Measurements from ENCODE around the gene ST6GALNAC6.

The ST6GALNAC6 gene, protein sequence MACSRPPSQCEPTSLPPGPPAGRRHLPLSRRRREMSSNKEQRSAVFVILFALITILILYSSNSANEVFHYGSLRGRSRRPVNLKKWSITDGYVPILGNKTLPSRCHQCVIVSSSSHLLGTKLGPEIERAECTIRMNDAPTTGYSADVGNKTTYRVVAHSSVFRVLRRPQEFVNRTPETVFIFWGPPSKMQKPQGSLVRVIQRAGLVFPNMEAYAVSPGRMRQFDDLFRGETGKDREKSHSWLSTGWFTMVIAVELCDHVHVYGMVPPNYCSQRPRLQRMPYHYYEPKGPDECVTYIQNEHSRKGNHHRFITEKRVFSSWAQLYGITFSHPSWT

DNA sequence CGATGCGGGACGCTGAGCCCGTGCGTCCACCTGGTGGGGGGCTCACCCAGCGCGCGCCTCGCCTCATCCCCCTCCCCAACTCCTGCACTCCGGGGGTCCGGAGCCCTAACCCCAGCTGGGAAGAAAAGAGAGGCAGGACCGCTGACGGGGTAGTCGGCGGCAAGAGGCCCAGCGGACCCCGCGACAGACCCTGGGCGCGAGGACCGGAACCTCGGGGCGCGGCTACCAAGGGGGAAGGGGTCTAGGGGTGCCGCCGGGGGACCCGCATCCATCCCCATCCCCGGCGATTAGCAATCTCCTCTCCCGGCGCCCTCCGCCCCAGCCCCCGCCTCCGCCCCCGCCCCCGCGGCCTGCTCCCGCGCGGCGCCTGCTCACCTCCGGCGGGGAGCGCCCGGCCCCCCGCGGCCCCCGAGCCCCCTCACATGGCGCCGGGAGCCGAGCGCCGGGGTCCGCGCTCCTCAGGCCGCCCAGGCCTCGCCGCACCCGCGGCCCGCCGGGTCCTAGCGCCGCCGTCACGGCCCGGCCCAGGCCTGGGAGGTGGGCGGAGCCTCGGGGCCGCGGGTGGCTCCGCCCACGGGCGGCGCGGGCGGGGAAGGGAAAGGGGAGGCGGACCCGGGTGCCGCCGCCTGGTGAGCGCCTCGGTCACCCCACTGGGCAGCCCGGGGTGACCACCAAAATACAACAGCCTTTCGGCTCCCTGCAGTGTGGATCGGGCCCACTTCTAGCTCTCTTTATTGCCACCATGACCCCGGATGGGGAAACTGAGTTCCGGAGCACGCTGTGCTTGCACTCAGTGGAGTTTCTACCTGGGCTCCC, at the start of gene ST6GALNAC6:
TSS of gene ST6GALNAC6 (minus strand) at position 476 of the 816 bp plus-strand sequence. CDS start 1,622 bp downstream, outside the sequence.
- DNase-seq: peak; percentile 90

DNA sequence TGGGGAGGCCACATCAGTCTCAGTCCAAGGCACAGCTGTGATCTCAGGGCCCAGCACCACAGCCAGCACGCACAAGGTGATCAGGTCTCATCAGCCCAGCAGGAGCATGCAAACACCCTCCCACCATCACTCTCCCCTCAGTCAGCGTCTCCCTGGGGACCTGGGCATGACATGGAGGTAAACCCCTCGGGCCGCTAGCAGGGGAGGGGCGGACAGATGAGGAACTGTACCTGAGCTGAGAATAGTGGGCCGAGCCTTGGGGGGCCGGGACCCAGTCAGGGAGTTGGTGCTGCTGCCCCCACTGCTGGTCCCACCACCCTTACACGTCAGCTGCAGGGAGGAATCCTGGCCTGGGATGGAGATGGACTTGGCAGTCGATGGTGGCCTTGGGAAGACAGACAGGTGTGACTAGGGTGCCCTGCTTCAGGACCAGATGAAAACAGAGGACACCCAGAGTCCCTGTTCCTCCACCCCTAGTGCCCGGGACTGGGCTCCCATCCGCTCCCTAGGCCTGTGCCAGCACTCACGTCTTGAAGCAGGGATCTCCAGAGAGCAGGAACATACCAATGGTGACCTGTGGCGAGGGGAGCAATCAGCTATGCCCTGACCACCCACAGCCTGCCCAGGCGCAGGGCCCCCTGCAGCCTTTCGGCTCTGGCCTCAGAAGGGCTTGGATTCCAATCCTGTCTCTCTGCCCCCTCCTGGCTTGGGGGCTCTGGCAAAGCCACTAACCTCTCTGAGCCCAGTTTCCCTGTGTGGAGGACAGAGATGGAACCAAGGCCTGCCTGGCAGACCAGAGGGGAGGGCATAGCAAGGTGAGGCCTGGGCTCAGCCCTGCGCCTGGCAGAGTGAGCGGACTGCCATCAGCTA, 48.7 kb upstream of the ST6GALNAC6 start:
- DNase-seq: no peak

DNA sequence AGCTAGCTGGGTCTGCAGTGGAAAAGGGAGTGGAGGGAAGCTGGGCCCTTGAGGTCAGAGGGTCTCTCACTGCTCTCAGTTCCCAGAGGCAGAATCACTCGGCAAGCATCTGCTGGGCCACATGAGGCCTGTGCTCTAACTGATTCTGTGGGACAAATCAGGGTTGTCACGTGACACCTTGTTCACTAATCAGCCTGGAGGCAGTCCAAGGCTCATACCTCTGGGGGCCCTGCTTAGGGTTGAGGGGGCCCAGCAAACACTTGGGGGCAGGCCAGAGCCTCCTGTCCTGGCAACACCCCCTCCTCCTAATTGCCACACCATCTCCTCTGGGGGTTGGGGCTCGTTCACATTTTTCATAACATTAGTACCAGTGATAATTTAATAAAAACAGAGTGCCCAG, 47.3 kb upstream of the ST6GALNAC6 start:
- no peak for DNase-seq

DNA sequence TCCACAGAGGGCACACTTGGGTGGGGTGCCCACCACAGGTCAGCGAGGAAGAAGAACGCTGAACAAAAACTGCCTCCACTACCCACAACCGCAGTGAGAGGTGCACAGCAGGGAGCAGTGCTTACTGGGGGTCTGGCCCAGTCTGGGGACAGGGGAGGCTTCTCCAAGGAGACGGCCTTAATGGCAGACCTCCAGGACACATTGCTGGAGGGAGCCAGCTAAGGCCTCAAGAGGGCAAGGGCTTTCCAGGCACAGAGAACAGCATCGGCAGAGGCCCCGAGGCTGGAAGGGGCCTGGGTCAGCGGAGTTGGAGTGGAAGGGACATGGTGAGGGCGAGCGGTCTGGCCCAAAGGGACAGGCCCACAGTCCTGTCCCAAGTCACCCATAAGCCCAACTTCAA, 46.5 kb upstream of the ST6GALNAC6 start:
- no peak for DNase-seq

DNA sequence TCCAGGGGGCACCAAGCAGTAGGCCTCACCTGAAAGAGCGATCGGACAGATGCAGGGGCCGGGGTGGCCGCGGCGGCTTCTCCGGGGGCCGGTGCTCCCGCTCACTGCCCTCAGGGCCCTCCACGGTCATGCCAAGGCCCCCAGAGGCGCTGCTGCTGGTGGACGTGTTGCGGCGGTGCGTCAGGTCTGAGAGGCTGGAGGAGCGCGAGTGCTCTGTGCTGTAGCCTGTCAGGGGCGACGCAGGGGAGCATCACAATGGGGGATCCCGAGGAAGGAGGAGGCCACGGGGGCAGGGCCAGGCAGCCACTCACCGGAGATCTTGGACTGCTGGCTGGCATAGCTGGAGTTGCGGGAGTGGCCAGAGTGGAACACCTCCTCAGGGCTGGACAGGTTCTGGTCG, 45.9 kb upstream of the ST6GALNAC6 start:
- DNase-seq: no peak

DNA sequence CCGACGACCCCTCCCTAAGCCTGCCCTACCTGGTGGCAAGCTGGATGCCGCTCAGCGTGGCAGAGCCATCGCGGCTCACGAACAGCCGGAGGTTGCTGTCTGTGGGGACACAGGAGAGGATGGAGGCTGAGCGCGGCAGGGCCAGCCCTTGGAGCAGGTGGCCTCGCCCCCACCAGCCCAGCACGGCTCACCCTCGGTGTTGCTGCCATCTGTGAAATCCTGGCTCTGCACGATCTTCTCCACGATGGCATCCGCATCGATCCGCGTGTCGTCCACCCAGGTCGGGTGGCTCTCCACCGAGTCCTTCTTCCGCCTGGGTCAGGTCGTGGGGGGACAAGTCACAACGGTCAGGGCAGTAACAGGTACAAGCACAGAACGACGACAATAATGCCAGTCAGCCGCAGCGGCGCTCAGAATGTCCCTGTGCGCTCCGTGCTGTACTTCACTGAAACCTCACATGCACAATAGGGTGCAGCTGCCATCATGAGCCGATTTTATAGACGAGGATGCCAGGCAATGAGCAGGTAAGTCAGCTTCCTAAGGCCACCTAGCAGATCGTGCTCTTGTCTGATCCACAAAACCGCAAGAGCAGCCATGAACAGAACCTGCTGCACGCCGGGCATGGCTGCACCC, 45.3 kb upstream of the ST6GALNAC6 start:
- DNase-seq: no peak

DNA sequence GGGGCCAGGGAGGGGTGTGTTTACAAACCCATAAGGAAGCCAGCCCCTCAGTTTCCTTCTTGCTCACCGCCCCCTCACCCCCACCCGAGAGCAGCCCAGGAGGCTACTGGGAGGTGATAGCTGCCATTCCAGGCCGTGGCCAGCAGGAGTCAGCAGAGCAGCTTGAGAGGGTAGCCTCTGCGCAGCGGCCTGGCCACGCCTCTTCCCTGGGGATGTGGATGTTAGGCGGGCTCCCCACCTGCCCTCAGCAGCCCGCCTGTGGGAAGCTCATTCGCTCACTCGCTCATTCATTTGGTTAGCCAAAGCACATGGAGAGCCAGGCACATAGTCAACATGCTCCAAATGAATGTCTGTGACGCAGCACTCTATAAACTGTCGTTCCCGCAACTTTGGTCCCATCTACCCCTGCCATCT, 44.3 kb upstream of the ST6GALNAC6 start:
- peak; percentile 91 for DNase-seq

DNA sequence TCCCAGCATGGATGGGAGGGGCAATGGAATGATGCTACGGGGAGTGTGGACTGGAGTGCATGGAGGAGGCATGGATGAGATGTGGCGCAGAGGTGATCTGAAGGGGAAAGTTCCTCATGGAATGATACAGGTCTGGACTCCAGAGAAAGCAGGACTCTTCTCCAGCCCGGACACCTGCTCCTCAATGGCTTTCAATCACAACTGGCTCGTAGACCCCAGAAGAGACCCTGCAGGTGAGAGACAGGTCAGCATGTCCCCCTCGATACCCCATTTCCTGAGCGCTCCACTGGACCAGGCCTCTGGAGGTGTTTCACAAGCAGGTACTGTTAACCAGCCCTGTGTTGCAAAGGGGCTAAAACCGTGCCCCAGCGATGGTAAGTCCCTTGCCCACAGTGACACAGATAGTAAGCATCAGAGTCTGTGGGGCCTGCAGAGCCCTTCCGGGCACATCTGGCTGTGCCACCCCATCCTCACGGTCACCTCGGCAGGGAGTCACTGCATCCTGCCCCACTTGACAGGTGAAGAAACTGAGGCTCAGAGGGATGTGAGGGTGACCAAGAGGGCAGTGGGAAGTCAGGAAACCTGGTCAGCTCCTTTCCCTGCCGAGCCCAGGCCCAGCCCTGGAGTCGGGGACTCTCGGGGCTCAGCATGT, 43.7 kb upstream of the ST6GALNAC6 start:
- no peak for DNase-seq

DNA sequence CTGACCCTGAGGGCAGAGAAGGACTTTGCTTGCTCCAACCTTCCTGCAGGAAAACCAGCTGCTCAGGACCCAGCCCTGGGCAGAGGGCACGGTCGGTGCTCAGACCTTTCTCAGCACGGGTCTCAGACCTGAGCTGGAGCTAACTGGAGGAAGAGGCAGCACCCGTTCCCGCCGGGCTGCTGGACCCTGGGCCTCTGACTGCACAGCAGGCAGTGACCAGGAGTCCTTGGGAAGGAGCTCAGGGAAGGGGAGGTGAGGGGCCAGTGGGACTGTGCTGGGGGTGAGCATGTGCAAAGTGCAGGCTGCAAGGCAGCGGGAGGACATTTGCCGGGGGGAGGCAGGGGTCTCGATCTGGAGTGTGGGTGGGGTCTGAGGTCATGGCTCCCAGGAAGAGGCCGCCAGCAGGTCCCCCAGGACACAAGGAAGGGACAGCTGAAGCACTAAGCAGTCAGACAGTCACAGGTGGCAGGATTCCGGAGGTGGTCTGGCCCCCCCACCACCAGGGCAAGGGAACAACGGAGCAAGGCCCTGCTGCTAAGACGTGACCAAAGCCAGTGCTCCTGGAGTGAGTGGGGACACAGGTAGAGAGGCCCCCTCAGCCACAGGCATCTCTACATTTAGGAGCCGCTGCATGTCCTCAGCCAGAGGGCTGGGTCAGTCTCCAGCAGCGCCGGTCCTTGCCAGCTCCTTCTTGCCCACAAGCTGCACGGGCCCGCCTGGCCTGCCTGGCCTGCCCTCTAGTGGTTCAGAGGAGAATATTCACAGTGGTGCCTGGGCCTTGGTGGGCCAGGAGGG, 43.0 kb upstream of the ST6GALNAC6 start:
- DNase-seq: peak; percentile 81

DNA sequence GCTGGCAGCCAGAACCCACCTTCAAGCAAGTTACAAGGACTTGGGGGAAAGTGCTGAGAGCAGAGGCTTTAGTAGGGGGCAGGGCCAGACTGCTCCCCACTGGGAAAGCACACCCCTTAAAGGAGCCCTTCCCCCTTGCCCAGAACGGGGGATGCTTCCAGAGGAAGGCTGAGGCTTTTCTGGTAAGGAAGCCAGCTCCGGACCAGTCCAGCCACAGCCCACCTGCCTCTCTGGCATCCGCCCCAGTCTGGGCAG, 42.5 kb upstream of the ST6GALNAC6 start:
- no peak for DNase-seq

DNA sequence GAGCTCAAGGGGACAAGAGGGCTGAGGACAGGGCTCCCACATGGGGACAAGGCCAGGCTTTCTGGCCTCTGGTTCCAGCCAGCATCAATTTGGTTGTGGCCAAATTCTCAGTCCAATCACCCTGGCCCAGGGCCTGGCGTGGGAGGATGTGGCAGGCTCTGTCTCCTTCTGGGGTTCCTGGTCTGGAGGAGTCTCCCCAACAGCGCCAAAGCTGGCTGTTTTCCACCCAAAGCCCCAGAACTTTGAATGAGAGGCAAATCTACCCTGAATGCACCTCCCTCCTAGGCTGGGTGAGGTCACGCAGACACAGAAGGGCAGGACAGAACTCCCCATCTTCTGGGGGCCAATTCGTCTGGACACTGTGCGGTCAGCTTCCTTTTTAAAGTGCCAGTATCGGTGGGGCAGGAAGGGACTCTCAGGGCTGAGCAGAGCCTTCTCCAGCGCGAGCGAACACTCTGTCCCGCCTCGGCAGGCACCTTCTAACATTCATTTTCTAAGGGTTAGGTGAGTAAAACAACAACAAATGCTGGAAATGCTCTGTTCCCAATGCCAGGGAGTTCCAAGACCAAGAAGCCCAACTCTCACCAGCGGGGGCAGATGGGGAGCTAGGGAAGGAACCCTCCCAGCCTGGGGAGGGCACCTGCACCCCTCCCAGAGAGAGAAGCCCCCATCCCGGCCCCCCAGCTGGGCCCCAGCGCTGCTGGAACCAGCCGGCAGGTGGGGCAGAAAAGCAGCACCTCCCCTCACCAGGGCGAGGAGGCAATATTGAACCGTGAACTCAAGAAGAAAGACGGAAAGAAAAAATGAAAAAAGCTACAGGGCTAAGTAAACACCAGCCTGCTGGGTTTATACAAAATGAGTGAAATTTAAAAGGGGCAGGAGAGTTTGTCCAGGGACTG, 41.9 kb upstream of the ST6GALNAC6 start:
- no peak for DNase-seq

DNA sequence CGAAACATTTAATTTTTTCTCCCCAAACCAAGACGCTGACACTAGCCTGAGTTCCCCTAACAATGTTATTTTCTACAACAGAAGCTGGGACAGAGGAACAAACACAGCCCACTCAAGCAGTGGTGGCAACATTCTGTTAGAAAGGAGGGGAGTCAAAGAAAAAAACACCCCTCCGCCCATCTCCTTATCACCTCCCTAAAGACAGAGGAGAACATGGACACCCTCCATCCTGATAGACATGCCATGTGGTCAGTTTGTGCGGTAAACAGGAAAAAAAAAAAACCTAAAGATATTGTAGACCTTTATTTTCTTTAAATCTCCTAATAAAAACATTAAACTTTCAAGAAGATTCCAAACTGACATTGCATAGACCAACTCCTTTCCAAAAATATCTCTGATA, 41.2 kb upstream of the ST6GALNAC6 start:
- no peak for DNase-seq

DNA sequence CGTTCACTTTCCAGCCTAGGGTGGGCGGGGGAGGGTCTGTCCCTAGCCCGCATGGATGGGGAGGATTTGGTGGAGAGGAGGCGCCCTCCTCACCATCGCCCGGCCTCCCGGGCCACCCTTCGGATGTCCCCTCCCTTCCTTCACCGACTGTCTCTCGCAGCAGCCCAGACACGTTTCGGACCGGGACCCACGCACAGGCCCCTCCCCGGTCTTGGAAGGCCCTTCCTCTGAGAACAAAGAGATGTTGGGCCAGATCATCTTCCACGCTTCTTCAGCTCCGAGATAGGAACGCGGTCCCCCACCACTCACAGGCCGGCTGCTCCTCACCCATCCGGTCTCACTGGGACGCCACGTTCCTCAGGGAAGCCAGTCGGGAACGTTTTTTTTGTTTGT, 38.9 kb upstream of the ST6GALNAC6 start:
- no peak for DNase-seq

DNA sequence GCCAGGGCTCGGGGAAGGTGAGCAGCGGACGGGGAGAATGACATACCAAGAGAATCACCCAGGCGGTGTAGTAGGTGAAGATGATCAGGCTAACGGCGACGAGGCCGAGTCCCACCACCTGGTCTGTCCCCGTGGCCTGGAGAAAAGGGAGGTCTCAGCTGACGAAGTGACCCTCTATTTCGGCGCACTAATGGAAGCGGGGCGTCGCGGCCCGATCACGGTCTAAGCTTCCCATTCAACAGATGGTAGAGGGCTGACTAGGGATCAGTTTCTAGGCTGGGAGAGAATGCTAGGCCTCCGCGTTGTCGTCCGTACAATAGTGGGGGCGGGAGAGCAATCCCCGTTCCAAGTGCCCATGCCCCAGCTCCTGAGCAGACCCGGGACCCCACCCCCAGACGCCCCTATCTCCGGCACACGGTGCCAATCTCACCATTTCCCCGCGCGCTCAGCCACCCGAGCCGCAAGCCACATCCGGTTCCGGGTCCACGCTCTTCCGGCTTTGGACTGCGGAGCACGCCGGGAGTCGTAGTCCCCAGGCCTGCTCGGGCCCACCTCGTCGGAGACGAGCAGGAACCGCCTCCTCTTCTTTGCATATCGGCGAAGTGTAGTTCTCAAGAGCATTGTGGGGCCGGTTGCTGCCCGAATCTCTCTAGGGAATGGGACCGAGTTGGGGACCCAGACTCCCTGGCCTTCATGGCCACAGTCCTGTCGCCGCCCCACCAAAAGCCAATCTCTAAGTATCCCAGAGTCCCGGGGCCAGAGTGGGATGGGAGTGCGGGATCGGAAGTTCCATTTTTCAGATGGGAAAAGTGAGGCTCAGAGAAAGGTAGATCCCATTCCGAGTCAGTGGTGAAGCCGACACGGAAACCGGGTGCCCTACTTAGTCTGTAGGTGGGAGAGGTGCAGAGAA, 38.2 kb upstream of the ST6GALNAC6 start, which contains the start of gene DPM2:
TSS of gene DPM2 (minus strand) at position 467 of the 910 bp plus-strand sequence. CDS start at position 433, 34 bp downstream.
- DNase-seq: peak; percentile 95

DNA sequence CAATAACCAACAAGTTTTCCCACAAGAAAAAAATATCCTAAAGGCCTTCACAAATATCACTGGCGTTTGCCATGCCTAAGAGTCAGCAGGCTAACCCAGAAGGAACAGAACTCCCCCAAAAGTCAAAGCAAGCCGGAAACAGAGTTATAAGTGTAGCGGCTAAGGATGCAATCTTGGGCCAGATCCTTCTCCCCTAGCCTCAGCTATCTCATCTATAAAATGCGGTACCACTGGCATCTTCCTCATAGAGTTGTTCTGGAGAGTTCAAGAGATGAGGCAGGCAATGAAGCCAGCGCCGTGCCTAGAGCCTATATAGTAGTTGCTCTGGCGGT, 37.6 kb upstream of the ST6GALNAC6 start:
- no peak for DNase-seq

DNA sequence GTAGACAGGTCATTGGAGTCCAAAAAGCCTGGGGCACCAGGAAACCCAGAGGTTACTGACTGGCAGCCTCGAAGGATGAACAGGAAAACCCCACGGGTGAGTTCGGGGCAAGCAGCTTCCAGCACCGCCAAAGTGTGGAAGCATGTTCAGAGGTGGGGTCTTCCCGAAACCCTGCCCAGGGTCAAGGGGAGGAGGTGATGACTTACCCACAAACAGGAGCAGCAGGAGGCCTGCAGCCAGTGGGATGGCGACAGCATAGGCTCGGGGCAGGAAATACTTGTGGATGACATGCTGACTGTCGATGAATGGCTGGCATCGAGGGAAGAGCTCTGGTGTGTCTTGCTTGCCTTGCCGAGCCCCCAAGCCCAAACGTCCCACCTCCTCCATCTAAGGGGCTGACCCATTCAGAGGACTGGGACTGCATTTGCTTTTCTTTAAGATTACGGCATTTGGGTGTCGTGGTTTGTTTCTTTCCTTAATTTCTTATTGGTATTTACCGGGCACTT, 37.0 kb upstream of the ST6GALNAC6 start:
- no peak for DNase-seq

DNA sequence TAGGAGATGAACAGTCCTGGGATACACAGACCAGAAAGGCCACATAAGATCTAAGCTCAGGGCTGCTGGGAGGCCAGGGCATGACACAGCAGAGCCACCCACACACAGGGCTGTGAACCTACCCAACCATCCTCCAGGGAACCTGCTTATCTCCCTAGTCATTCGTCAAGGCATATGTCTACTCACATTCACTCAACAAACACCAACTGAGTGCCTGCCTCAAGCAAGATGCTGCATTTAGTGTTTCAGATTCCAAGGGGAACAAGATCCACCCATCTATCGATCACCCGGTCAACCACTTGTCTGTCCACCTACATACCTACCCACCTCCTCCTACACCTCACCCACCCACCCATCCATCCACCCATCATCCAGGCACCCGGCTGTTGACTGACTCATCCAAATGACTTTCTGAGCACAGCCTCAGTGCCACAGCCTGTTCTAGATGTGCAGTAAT, 36.4 kb upstream of the ST6GALNAC6 start:
- DNase-seq: no peak

DNA sequence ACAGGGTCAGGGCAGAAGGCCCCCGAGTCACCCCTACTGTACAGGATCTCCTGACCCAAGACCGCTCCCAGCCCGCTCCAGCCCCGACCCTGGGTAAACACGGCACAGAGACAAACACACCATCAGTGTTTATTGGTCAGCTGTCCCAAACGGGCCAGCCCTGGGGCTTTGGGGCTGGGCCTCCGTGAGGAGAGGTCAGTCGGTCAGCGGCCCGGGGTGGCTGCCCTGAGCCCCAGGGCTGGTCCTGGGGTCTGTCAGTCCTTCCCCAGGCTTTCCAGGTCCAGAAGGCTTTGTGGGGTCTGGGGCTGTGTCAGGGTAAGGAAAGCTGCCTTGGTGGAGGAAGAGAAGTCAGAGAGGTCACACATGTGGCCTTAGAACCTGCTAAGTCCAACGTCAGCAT, 35.6 kb upstream of the ST6GALNAC6 start:
- DNase-seq: no peak

DNA sequence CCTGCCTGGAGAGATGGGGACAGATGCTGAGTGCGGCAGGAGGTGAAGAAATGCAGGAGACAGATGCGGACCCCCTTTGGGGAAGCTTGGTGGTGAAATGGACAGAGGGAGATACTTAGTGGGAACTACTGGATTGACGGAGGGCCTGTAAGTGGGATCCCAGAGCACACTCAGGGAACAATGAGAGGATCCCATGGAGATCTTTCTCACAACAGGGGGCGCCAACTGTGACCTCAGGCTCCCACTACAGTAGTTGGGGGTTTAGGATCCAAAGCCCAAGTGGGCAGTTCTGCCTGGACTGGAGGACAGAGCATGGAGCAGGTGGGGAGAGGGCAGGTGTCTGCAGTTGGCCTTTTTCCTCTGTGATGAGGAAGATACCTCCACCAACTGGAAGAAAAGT, 34.8 kb upstream of the ST6GALNAC6 start:
- no peak for DNase-seq

All from activated effector memory CD4-positive, alpha-beta T cell treated with anti-CD3 and anti-CD28 coated beads, Interleukin-2, amount 50 U/mL, for 16 hours (primary cell).